Uterus (tissue), 2 donors: ENCODE data around the gene RGS6.

Experiments used
- CTCF ChIP-seq, 4 experiments: fragments of 200-600 bp in 2 of 4; fragments of 450-650 bp in 2 of 4; sonication (generic) in 2 of 4; IDR thresholded peaks; one replicate each; pipeline ENCODE4 v1.5.1; 2016 to 2019; ENCODE audit warnings: antibody characterized with exemption in 4 of 4, mild to moderate bottlenecking in 2 of 4, moderate library complexity in 1 of 4
- POLR2A ChIP-seq, 2 donors: fragments of 450-650 bp; IDR thresholded peaks; one replicate each; pipeline ENCODE4 v1.6.1; 2016; ENCODE audit warnings: antibody characterized with exemption in 2 of 2, mild to moderate bottlenecking in 1 of 2, moderate library complexity in 1 of 2

- TF ChIP-seq CTCF (IDR thresholded peaks at IDR 0.05), result no peak
- no peak for TF ChIP-seq POLR2A (IDR thresholded peaks at IDR 0.05)
These were observed 682.7 kb downstream of the RGS6 start for GRCh38 chr14:72614891-72615415.
